GM10248 (cell line): ENCODE measurements around the gene PLCD1.
"Not testable (repeated sequence)": the region's sequence is repeated elsewhere in the genome, so short reads cannot be mapped to it uniquely, and the experiment has no call there.

ENCODE experiments used
- CTCF ChIA-PET: fragments of 300-600 bp; sonication (Branson Sonifier 250); formaldehyde crosslinking; extraction: SDS; loops from one replicate; lab custom pipeline; 2021; ENCODE audit warnings: antibody characterized with exemption; lab: Yijun Ruan, JAX
- POLR2A ChIA-PET: fragments of 350-650 bp; sonication (Branson Sonifier 250); formaldehyde crosslinking; extraction: SDS; loops from one replicate; lab custom pipeline; 2020; ENCODE audit warnings: antibody characterized with exemption; lab: Yijun Ruan, JAX
- DNase-seq: peaks from one replicate; pipeline ENCODE4 v3.0.0; 2012; ENCODE audit errors: extremely low spot score
- TF ChIP-seq, protein P1 (sequence below): IDR thresholded peaks from 2 replicates; pipeline ENCODE4 v1.5.1; 2012; ENCODE audit warnings: mild to moderate bottlenecking, low read depth; ENCODE audit errors: extremely low read depth, missing control alignments, control extremely low read depth

Gene PLCD1

DNA sequence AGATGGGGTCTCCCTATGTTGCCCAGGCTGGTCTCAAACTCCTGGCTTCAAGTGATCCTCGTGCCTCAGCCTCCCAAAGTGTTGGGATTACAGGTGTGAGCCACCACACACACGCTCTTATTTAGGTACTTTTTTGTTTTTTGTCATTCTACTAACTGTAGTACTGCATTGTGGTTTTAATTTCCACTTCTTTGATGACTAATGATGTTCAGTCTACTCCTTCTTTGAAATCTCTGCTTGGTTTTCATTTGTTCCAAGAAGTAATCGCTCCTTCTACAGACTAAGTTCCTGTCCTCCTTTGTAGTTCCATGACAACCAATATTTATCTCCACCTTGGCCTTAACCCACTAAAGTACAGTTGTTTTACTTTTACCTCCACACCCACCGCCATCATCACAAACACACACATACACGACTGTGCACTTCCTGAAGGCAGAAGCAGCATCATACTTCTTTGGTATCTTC lies 9.0 kb upstream of the PLCD1 start:
- DNase-seq = no peak
- ChIA-PET CTCF (interaction anchor here (1.1 to 2.4 kb wide), 2 partner anchors 64 to 442 kb away, joined by 3 to 11 read pairs; no protein-coding TSS in a partner anchor), POLR2A (interaction anchor here (0.6 kb wide), 1 partner anchor 12 kb away, joined by 3 read pairs; no protein-coding TSS in a partner anchor)
- TF ChIP-seq, protein P1, sequence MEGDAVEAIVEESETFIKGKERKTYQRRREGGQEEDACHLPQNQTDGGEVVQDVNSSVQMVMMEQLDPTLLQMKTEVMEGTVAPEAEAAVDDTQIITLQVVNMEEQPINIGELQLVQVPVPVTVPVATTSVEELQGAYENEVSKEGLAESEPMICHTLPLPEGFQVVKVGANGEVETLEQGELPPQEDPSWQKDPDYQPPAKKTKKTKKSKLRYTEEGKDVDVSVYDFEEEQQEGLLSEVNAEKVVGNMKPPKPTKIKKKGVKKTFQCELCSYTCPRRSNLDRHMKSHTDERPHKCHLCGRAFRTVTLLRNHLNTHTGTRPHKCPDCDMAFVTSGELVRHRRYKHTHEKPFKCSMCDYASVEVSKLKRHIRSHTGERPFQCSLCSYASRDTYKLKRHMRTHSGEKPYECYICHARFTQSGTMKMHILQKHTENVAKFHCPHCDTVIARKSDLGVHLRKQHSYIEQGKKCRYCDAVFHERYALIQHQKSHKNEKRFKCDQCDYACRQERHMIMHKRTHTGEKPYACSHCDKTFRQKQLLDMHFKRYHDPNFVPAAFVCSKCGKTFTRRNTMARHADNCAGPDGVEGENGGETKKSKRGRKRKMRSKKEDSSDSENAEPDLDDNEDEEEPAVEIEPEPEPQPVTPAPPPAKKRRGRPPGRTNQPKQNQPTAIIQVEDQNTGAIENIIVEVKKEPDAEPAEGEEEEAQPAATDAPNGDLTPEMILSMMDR = no peak

DNA sequence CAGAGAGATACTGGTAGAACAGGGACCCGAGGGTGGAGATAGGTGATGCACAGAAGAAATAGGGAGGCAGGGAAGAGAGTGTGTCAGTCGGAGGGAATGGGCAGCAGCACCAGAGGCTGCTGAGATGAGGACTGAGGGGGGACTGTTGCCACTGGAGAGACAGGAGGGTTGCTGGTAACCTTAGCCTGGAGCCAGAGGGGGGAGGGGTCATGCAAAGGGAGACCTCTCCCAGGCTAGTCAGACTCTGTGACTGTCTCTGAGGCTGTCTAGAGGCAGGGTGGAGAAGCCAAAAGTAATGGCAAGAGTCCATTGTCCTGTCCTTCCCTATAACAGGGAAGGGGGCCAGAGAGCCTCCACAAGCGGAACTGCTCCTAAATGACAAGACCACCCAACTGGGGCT lies 7.5 kb upstream of the PLCD1 start:
- CTCF ChIA-PET = interaction anchor here (1.4 kb wide), 1 partner anchor 16 kb away, joined by 3 read pairs; no protein-coding TSS in a partner anchor
- TF ChIP-seq, protein P1 = no peak
- DNase-seq = no peak
- POLR2A ChIA-PET = no interaction called here

DNA sequence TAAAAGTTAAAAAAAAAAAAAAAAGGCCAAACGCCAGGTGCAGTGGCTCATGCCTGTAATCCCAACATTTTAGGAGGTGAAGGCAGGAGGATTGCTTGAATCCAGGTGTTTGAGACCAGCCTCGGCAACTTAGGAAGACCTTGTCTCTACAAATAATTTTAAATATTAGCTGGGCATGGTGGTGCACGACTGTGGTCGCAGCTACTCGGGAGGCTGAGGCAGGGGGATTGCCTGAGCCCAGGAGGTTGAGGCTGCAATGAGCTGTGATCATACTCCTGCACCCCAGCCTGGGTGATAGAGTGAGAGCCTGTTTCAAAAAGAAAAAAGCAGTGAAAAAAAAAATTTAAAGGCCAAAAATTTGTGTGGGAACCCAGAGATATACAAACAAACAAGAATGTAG lies 6.8 kb upstream of the PLCD1 start:
- POLR2A ChIA-PET = no interaction called here
- CTCF ChIA-PET = no interaction called here
- TF ChIP-seq, protein P1 = no peak
- no peak for DNase-seq

DNA sequence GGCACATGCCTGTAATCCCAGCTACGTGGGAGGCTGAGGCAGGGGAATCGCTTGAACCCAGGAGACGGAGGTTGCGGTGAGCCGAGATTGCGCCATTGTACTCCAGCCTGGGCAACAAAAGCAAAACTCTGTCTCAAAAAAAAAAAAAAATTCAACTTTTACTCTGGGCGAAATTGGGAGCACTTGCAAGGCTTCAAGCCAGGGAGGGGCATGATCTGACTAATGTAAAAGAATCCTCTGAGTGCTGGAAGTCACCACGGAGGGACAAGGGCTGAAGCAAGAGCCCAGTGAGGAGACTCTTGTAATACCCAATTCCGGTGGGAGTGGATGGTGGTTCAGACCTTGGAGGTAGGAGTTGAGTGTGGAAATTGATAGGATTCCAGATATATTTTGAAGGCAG lies 4.9 kb upstream of the PLCD1 start:
- POLR2A ChIA-PET = not testable (repeated sequence)
- CTCF ChIA-PET = interaction anchor here (1.0 to 2.4 kb wide), 3 partner anchors 11 to 60 kb away, joined by 3 to 6 read pairs (median 5); no protein-coding TSS in a partner anchor

DNA sequence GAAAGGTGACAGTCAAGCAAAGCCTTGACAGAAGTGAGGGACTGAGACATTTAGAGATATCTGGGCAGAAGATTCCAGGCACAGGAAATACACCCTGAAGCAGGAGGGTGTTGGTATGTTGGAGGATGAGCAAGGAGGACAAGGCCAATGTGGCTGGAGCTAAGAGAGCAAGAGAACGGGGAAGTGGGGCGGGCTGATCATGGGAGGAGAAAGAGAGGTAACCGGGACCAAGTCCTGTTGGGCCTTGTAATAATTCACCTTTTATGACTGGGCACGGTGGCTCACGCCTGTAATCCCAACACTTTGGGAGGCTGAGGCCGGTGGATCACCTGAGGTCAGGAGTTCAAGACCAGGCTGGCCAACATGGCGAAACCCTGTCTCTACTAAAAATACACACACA lies 4.1 kb upstream of the PLCD1 start:
- DNase-seq, POLR2A ChIA-PET: not testable (repeated sequence)
- CTCF ChIA-PET = interaction anchor here (1.8 to 2.4 kb wide), 2 partner anchors 37 to 59 kb away, joined by 5 to 6 read pairs; no protein-coding TSS in a partner anchor

More for the DNA sequence above, 4.9 kb upstream of the PLCD1 start:
- DNase-seq = not testable (repeated sequence)

DNA sequence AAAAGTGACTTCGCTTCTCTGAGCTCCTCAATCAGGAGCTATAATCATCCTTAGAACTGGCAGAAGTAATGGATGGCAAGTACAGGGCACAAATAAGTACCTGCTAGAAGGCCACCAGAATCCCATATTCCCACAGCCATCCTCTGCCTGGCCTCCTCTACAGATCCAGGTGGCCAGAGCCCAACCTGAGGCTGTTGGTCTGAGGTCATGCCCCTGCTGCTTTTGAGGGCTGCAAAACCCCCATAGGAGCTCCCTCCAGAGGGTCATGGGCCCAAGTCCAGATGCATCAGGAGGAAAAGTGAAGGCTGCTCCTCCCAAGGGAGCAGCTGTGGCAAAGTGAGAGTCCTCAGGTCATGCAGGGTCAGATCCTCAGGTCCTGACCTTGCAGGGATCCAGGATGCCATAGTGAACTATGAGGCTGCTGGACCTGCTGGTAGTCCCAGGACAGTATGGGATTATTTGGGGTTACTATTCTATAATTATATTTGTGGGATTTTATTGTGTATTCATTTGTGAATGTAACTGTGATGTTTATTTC lies 3.0 kb upstream of the PLCD1 start:
- no peak for DNase-seq
- TF ChIP-seq, protein P1 = no peak
- POLR2A ChIA-PET = no interaction called here
- CTCF ChIA-PET = interaction anchor here (1.6 kb wide), 1 partner anchor 58 kb away, joined by 3 read pairs; no protein-coding TSS in a partner anchor

DNA sequence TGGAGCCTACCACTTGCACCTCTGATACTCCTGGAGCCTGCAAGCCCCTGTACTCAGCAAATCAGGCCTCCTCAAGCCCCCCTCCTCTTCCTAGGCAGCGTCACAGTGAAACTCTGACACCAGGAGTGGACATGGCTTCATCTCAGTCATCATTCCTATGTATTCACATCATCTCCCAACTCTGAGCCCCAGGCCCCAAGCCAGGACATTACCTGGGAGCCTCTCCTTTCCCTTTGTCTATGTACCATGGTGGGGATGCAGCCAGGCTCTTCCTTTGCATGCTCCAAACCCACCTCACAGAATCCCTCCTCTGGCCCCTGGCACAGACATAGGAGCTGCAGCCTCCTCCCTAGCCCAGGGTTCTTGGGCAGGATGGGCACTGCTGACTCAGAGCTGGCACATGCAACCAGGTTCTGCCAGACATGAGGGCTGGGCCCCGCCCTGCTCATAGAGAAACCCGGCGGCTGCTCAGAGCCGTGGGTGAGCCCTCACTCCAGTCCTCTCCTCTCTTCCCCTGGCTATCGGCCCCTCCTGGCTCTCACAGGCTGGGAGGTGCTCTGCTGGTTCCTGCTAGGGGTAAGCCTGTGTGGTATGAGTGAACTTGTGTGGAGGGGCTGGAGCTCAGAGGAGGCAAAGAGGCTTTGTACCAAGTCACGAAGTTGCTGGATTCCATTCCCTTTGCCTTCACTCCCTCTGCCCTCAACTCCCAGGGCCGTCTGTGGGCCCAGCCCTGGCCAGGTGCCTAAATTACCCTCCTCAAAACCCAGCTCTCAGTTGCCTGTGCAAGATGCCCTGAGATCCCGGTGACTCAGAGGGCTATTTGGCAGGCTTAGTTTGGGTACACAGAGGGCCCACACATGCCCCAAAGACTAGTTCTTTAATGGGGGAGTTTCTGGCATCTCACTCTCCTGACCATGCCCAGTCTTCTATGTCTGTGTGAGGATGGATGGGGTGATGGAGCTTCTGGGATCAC lies 1.9 kb upstream of the PLCD1 start:
- TF ChIP-seq, protein P1 = no peak
- POLR2A ChIA-PET = interaction anchor here (0.6 kb wide), 1 partner anchor 891 kb away, joined by 3 read pairs; no protein-coding TSS in a partner anchor
- no peak for DNase-seq
- CTCF ChIA-PET = interaction anchor here (0.9 to 1.6 kb wide), 3 partner anchors 10 to 64 kb away, joined by 3 read pairs; no protein-coding TSS in a partner anchor
